ENCODE results near the gene LRTM2.

The LRTM2 gene

GRCh38 chr12:1803736-1804135, 16.6 kb upstream of the LRTM2 start:
- no peak for TF ChIP-seq POLR2A (IDR thresholded peaks at IDR 0.05; ENCODE audit: low read depth, low read length)
- no peak for FAIRE-seq
- DNase-seq (ENCODE audit: insufficient read length, low spot score) = no peak

GRCh38 chr12:1804545-1805332, 15.6 kb upstream of the LRTM2 start:
- DNase-seq (ENCODE audit: insufficient read length, low spot score) (peak; percentile 96), FAIRE-seq (peak; percentile 57)
- no peak for TF ChIP-seq POLR2A (IDR thresholded peaks at IDR 0.05; ENCODE audit: low read depth, low read length)

- FAIRE-seq = no peak
- TF ChIP-seq POLR2A (IDR thresholded peaks at IDR 0.05; ENCODE audit: low read depth, low read length) = no peak
Observed at GRCh38 chr12:1805441-1806081, 14.8 kb upstream of the LRTM2 start.

GRCh38 chr12:1806301-1807086, 13.9 kb upstream of the LRTM2 start:
- no peak for TF ChIP-seq POLR2A (IDR thresholded peaks at IDR 0.05; ENCODE audit: low read depth, low read length)
- FAIRE-seq (no peak), DNase-seq (ENCODE audit: insufficient read length, low spot score) (no peak)

More at GRCh38 chr12:1805441-1806081, 14.8 kb upstream of the LRTM2 start:
- no peak for DNase-seq (ENCODE audit: insufficient read length, low spot score)

- FAIRE-seq (no peak), DNase-seq (ENCODE audit: insufficient read length, low spot score) (no peak)
- TF ChIP-seq POLR2A (IDR thresholded peaks at IDR 0.05; ENCODE audit: low read depth, low read length) = no peak
Observed at GRCh38 chr12:1807087-1807860, 13.1 kb upstream of the LRTM2 start.

- DNase-seq (ENCODE audit: insufficient read length, low spot score) (no peak), FAIRE-seq (no peak)
- TF ChIP-seq POLR2A (IDR thresholded peaks at IDR 0.05; ENCODE audit: low read depth, low read length) = no peak
Observed at GRCh38 chr12:1808036-1808797, 12.1 kb upstream of the LRTM2 start.

- FAIRE-seq (no peak), DNase-seq (ENCODE audit: insufficient read length, low spot score) (no peak)
- TF ChIP-seq POLR2A (IDR thresholded peaks at IDR 0.05; ENCODE audit: low read depth, low read length) = no peak
Observed at GRCh38 chr12:1808798-1809480, 11.4 kb upstream of the LRTM2 start.

- no peak for TF ChIP-seq POLR2A (IDR thresholded peaks at IDR 0.05; ENCODE audit: low read depth, low read length)
- DNase-seq (ENCODE audit: insufficient read length, low spot score) = no peak
- FAIRE-seq = no peak
Observed at GRCh38 chr12:1809591-1810190, 10.7 kb upstream of the LRTM2 start.

- no peak for TF ChIP-seq POLR2A (IDR thresholded peaks at IDR 0.05; ENCODE audit: low read depth, low read length)
- no peak for FAIRE-seq
- no peak for DNase-seq (ENCODE audit: insufficient read length, low spot score)
Observed at GRCh38 chr12:1810201-1810930, 10.0 kb upstream of the LRTM2 start.

- FAIRE-seq = no peak
- no peak for DNase-seq (ENCODE audit: insufficient read length, low spot score)
Observed at GRCh38 chr12:1810931-1811280, 9.5 kb upstream of the LRTM2 start.

GRCh38 chr12:1811281-1811947, 9.0 kb upstream of the LRTM2 start:
- FAIRE-seq (no peak), DNase-seq (ENCODE audit: insufficient read length, low spot score) (no peak)
- TF ChIP-seq POLR2A (IDR thresholded peaks at IDR 0.05; ENCODE audit: low read depth, low read length) = no peak

More at GRCh38 chr12:1810931-1811280, 9.5 kb upstream of the LRTM2 start:
- TF ChIP-seq POLR2A (IDR thresholded peaks at IDR 0.05; ENCODE audit: low read depth, low read length) = no peak

All from H54 (cell line).